NB4 (cell line): ENCODE data around the gene TM4SF4.

ENCODE experiments used
- DNase-seq: peaks from one replicate; pipeline ENCODE4 v3.0.0; 2010; ENCODE audit warnings: low read depth
- H3K4me3 ChIP-seq: one replicate; pipeline ENCODE4 v1.5.1; 2011; ENCODE audit warnings: mild to moderate bottlenecking, low read depth, low read length, moderate library complexity
- CTCF ChIP-seq: IDR thresholded peaks from one replicate; pipeline ENCODE4 v1.5.1; 2012; ENCODE audit warnings: low read depth, low read length
- MAX ChIP-seq: IDR thresholded peaks from 2 replicates; pipeline ENCODE4 v1.6.1; 2011; ENCODE audit warnings: low read depth, low read length
- MYC ChIP-seq: IDR thresholded peaks from 2 replicates; pipeline ENCODE4 v1.6.1; 2011; ENCODE audit warnings: low read depth, low read length
- POLR2A ChIP-seq: IDR thresholded peaks from 2 replicates; pipeline ENCODE4 v1.6.1; 2011; ENCODE audit warnings: mild to moderate bottlenecking; ENCODE audit not compliant: insufficient read length; ENCODE audit errors: extremely low read depth

Gene TM4SF4

GRCh38 chr3:149435996-149436885 is 38.3 kb upstream of the TM4SF4 start:
- DNase-seq, result no peak

GRCh38 chr3:149437286-149437685 is 37.2 kb upstream of the TM4SF4 start:
- TF ChIP-seq MYC (no peak), MAX (no peak), POLR2A (no peak), CTCF (no peak)
- no peak overlapping the region for H3K4me3 ChIP-seq
- no peak for DNase-seq

More at GRCh38 chr3:149435996-149436885, 38.3 kb upstream of the TM4SF4 start:
- H3K4me3 ChIP-seq, result no peak overlapping the region
- TF ChIP-seq CTCF (no peak), MYC (no peak), POLR2A (no peak), MAX (no peak)

GRCh38 chr3:149437710-149438109 is 36.8 kb upstream of the TM4SF4 start:
- TF ChIP-seq POLR2A (no peak), MAX (no peak), MYC (no peak), CTCF (no peak)

GRCh38 chr3:149438981-149439380 is 35.5 kb upstream of the TM4SF4 start:
- no peak for TF ChIP-seq MAX
- TF ChIP-seq POLR2A, result no peak
- no peak for TF ChIP-seq MYC
- TF ChIP-seq CTCF, result no peak
- DNase-seq, result no peak
- H3K4me3 ChIP-seq, result no peak overlapping the region

More at GRCh38 chr3:149437710-149438109, 36.8 kb upstream of the TM4SF4 start:
- H3K4me3 ChIP-seq, result no peak overlapping the region
- no peak for DNase-seq

- no peak for DNase-seq
- TF ChIP-seq MAX (no peak), MYC (no peak), POLR2A (no peak), CTCF (no peak)
- no peak overlapping the region for H3K4me3 ChIP-seq
Measured at GRCh38 chr3:149441642-149442041, 32.9 kb upstream of the TM4SF4 start.
